ENCODE results near the gene FUCA2. TPM values are rescaled to one million over a fixed set of nuclear protein-coding genes. Genes with fewer than 3 reads are reported as not detected.

Gene FUCA2
- total RNA-seq, 1 experiment from 2014 or later: 72.1 TPM

DNA sequence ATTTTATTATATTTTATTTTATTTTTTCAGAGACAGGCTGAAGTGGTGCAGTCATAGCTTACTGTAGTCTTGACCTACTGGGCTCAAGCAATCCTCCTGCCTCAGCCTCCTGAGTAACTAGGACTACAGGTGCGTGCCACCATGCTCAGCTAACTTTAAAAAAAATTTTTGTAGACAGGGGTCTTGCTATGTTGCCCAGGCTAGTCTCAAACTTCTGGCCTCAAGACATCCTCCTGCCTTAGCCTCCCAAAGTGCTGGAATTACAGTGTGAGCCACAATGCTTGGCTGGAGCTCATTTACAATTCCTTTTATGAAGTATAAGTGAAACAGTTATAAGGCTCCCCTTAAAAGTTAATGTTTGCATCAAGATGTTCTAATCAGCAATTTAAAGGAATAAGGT lies 14.5 kb downstream of the FUCA2 start:
- no peak for DNase-seq
- no peaks in the 10 kb centered on the region for H4K20me1 ChIP-seq (ENCODE audit: control insufficient read depth, insufficient read depth, insufficient read length)
- H3K79me1 ChIP-seq (ENCODE audit: insufficient read depth, low read depth, low read length, poor library complexity, severe bottlenecking): no peaks in the 10 kb centered on the region
- H3K4ac ChIP-seq (ENCODE audit: low read depth, low read length): no peak overlapping the region
- H4K5ac ChIP-seq (ENCODE audit: insufficient read length, low read depth, low read length): no peak overlapping the region
- H2BK20ac ChIP-seq (ENCODE audit: low read depth, low read length, poor library complexity, severe bottlenecking): no peak overlapping the region
- TF ChIP-seq, protein P1, sequence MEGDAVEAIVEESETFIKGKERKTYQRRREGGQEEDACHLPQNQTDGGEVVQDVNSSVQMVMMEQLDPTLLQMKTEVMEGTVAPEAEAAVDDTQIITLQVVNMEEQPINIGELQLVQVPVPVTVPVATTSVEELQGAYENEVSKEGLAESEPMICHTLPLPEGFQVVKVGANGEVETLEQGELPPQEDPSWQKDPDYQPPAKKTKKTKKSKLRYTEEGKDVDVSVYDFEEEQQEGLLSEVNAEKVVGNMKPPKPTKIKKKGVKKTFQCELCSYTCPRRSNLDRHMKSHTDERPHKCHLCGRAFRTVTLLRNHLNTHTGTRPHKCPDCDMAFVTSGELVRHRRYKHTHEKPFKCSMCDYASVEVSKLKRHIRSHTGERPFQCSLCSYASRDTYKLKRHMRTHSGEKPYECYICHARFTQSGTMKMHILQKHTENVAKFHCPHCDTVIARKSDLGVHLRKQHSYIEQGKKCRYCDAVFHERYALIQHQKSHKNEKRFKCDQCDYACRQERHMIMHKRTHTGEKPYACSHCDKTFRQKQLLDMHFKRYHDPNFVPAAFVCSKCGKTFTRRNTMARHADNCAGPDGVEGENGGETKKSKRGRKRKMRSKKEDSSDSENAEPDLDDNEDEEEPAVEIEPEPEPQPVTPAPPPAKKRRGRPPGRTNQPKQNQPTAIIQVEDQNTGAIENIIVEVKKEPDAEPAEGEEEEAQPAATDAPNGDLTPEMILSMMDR (conservative IDR thresholded peaks at IDR 0.05): no peak
- no peaks in the 10 kb centered on the region for H3K79me2 ChIP-seq (ENCODE audit: insufficient read depth, low read length)
- H2BK5ac ChIP-seq (ENCODE audit: insufficient read length, low read length): no peak overlapping the region
- no peak overlapping the region for H2AFZ ChIP-seq (ENCODE audit: low read length)
- no peaks in the 10 kb centered on the region for H3K4me1 ChIP-seq (ENCODE audit: insufficient read depth, low read length)
- Mint-ChIP-seq H3K4me1 (no peaks in the 10 kb centered on the region), H3K4me3 (no peak overlapping the region), H3K27ac (no peak overlapping the region), H3K9me3 (no peaks in the 10 kb centered on the region), H3K36me3 (ENCODE audit: insufficient read depth in 1 of 3, low read depth in 3 of 3) (peaks cover 9 to 68% (median 42%) of the 10 kb centered on the region in 3 experiments; a peak in 6 of 7 replicates), H3K27me3 (ENCODE audit: low read depth) (no peaks in the 10 kb centered on the region)
- no peak overlapping the region for H2BK12ac ChIP-seq (ENCODE audit: insufficient read length, low read depth, low read length)
- H3K23me2 ChIP-seq (ENCODE audit: insufficient read length, low read depth, low read length, poor library complexity, severe bottlenecking): no peaks in the 10 kb centered on the region
- H3K27me3 ChIP-seq (ENCODE audit: insufficient read depth, low read length): no peaks in the 10 kb centered on the region
- H3K9me3 ChIP-seq (ENCODE audit: control insufficient read depth, low read depth, low read length): no peaks in the 10 kb centered on the region
- no peak overlapping the region for H3K4me2 ChIP-seq (ENCODE audit: insufficient read depth, insufficient read length, low read length)
- H2AK5ac ChIP-seq (ENCODE audit: insufficient read length, low read length): no peak overlapping the region
- H3K9ac ChIP-seq (ENCODE audit: extremely low read depth, insufficient read length, low read length): no peak overlapping the region
- H3K27ac ChIP-seq (ENCODE audit: insufficient read length, low read depth, low read length): no peak overlapping the region
- no peak overlapping the region for H2BK120ac ChIP-seq (ENCODE audit: low read depth, low read length, poor library complexity, severe bottlenecking)
- no CpG with 5 or more reads among the region's 1 CpG for WGBS (ENCODE audit: extremely low coverage, insufficient read length, low lambda C conversion rate)
- no peak overlapping the region for H3K56ac ChIP-seq (ENCODE audit: insufficient read length, low read depth, low read length)
- H3K18ac ChIP-seq (ENCODE audit: insufficient read length, low read depth, low read length): no peak overlapping the region
- no peak overlapping the region for H3K14ac ChIP-seq (ENCODE audit: insufficient read depth, low read length)
- no peak overlapping the region for H4K91ac ChIP-seq (ENCODE audit: insufficient read length, low read depth, low read length)
- no peak overlapping the region for H4K8ac ChIP-seq (replicated peaks; ENCODE audit: insufficient read length, low read depth, low read length)
- H3K23ac ChIP-seq (ENCODE audit: insufficient read length, low read depth, low read length): no peak overlapping the region
- H2BK15ac ChIP-seq (ENCODE audit: low read depth, low read length): no peak overlapping the region
- H3T11ph ChIP-seq (ENCODE audit: low read length): no peak overlapping the region
